HepG2 (cell line): Measurements from ENCODE around the gene ESYT1. TPM values are rescaled to one million over a fixed set of nuclear protein-coding genes. Genes with fewer than 3 reads are reported as not detected.

ENCODE experiments used
- ARHGAP35 ChIP-seq: sonication (generic); formaldehyde crosslinking; IDR thresholded peaks from 2 replicates; pipeline ENCODE4 v1.9.0; 2022; ENCODE audit warnings: mild to moderate bottlenecking, inconsistent platforms, moderate library complexity, missing genetic modification reagents, borderline replicate concordance
- CC2D1A ChIP-seq: sonication (generic); formaldehyde crosslinking; IDR thresholded peaks from 2 replicates; pipeline ENCODE4 v1.8.1; 2023; ENCODE audit warnings: mild to moderate bottlenecking, missing genetic modification reagents
- CHCHD3 ChIP-seq: sonication (generic); formaldehyde crosslinking; IDR thresholded peaks from 2 replicates; pipeline ENCODE4 v1.8.0; 2022; ENCODE audit warnings: mild to moderate bottlenecking, missing genetic modification reagents, moderate library complexity
- GABPA ChIP-seq, 2 experiments: IDR thresholded peaks; 2 replicates each; pipeline ENCODE4 v1.6.1; 2011 to 2016; ENCODE audit warnings: low read depth in 2 of 2, low read length in 1 of 2, missing biosample characterization in 1 of 2, missing genetic modification characterization in 1 of 2
- GLI4 ChIP-seq: sonication (generic); formaldehyde crosslinking; IDR thresholded peaks from 2 replicates; pipeline ENCODE4 v1.5.1; 2020; ENCODE audit warnings: missing genetic modification reagents, mild to moderate bottlenecking, moderate library complexity, borderline replicate concordance
- HMGA1 ChIP-seq: sonication (generic); formaldehyde crosslinking; conservative IDR thresholded peaks from 2 replicates; pipeline ENCODE4 v1.4.0; 2020; ENCODE audit warnings: missing genetic modification reagents
- JDP2 ChIP-seq: sonication (generic); formaldehyde crosslinking; IDR thresholded peaks from 2 replicates; pipeline ENCODE4 v1.8.1; 2022; ENCODE audit warnings: missing genetic modification reagents, borderline replicate concordance
- MIER3 ChIP-seq: IDR thresholded peaks from 2 replicates; pipeline ENCODE4 v1.6.1; 2016; ENCODE audit warnings: missing compliant biosample characterization, borderline replicate concordance
- PHF20 ChIP-seq: sonication (generic); formaldehyde crosslinking; IDR thresholded peaks from 2 replicates; pipeline ENCODE4 v1.5.0; 2020; ENCODE audit warnings: mild to moderate bottlenecking, missing genetic modification reagents
- RBFOX2 ChIP-seq: fragments of 200-400 bp; formaldehyde crosslinking; IDR thresholded peaks from 2 replicates; pipeline ENCODE4 v1.6.1; 2017; ENCODE audit warnings: low read depth, mild to moderate bottlenecking, low read length
- RFX5 ChIP-seq: IDR thresholded peaks from 2 replicates; pipeline ENCODE4 v1.6.1; 2011; ENCODE audit warnings: low read depth, low read length, improper control_type of control experiment
- ZNF354B ChIP-seq: sonication (generic); formaldehyde crosslinking; IDR thresholded peaks from 2 replicates; pipeline ENCODE4 v1.8.0; 2022; ENCODE audit warnings: mild to moderate bottlenecking, missing genetic modification reagents
- ZNF383 ChIP-seq: sonication (generic); formaldehyde crosslinking; IDR thresholded peaks from 2 replicates; pipeline ENCODE4 v1.4.0; 2020; ENCODE audit warnings: missing genetic modification reagents, mild to moderate bottlenecking, borderline replicate concordance
- ZNF577 ChIP-seq: sonication (generic); formaldehyde crosslinking; IDR thresholded peaks from 2 replicates; pipeline ENCODE4 v1.4.0; 2020; ENCODE audit warnings: mild to moderate bottlenecking, low read depth, missing genetic modification reagents, borderline replicate concordance
- ZNF674 ChIP-seq: sonication (generic); formaldehyde crosslinking; IDR thresholded peaks from 2 replicates; pipeline ENCODE4 v1.5.0; 2020; ENCODE audit warnings: low read depth, mild to moderate bottlenecking, missing genetic modification reagents
- polyA plus RNA-seq, 8 experiments: library from polyadenylated mRNA; depleted of rRNA in 3 of 8; stranded (reverse) in 7 of 8; unstranded in 1 of 8; fragments of >200 nt; fragmentation: Illumina TruSeq in 4 of 8; extraction: Trizol in 4 of 8; gene quantifications; 2 replicates each; pipeline versions ENCODE4 v1.2.1 to v1.2.3, GENCODE V29; 2011 to 2016; ENCODE audit warnings: low read depth in 4 of 8, missing spikeins in 1 of 8, mixed read lengths in 1 of 8; ENCODE audit not compliant: insufficient read depth in 1 of 8
- total RNA-seq, 5 experiments: library from RNA; depleted of rRNA; stranded (reverse); fragments of >200 nt; fragmentation: Illumina TruSeq; extraction: Trizol; gene quantifications; 2 replicates each; pipeline ENCODE4 v1.2.3, GENCODE V29; 2016; ENCODE audit warnings: low read depth in 1 of 5
- TF ChIP-seq, protein P1 (sequence below): sonication (generic); formaldehyde crosslinking; IDR thresholded peaks from 2 replicates; pipeline ENCODE4 v1.8.1; 2023; ENCODE audit warnings: mild to moderate bottlenecking, inconsistent platforms, moderate library complexity, missing genetic modification reagents, borderline replicate concordance
- TF ChIP-seq, protein P2 (sequence below): sonication (generic); formaldehyde crosslinking; IDR thresholded peaks from 2 replicates; pipeline ENCODE4 v1.4.0; 2020; ENCODE audit warnings: missing genetic modification reagents
- TF ChIP-seq, protein P3 (sequence below): sonication (generic); formaldehyde crosslinking; IDR thresholded peaks from 2 replicates; pipeline ENCODE4 v1.4.0; 2020; ENCODE audit warnings: missing genetic modification reagents
- TF ChIP-seq, protein P4 (sequence below): sonication (generic); formaldehyde crosslinking; IDR thresholded peaks from 2 replicates; pipeline ENCODE4 v1.4.0; 2020; ENCODE audit warnings: missing genetic modification reagents

Gene ESYT1
- total and polyA plus RNA-seq, 2 of the 13 experiments (the other 11 are each of a cell fraction or from before 2014, with no cell fraction given) = 66.9 to 71.0 TPM

DNA sequence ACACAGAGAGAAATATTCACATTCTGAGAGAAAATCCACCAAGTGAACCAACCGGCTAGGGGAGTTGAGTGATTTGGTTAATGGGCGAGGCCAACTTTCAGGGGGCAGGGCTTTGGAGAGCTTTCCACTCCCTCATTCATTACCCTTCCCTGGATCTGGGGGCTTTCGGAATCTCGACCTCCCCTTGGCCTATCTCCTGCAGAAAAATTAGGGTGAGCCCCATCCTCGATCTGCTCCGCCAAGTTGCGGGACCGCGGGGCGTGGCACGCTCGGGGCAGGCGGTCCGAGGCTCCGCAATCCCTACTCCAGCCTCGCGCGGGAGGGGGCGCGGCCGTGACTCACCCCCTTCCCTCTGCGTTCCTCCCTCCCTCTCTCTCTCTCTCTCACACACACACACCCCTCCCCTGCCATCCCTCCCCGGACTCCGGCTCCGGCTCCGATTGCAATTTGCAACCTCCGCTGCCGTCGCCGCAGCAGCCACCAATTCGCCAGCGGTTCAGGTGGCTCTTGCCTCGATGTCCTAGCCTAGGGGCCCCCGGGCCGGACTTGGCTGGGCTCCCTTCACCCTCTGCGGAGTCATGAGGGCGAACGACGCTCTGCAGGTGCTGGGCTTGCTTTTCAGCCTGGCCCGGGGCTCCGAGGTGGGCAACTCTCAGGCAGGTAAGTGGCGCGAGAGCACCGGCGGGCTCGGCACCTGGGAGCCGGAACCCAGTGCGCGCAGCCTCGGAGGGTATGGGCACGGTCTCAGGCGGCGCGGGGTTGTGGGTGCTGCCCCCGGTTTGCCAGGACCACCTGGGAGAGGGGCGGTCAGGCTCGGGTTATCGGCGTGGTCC is 48.1 kb upstream of the ESYT1 start, which contains the start of gene ERBB3 (continued):
- TF ChIP-seq, protein P1, sequence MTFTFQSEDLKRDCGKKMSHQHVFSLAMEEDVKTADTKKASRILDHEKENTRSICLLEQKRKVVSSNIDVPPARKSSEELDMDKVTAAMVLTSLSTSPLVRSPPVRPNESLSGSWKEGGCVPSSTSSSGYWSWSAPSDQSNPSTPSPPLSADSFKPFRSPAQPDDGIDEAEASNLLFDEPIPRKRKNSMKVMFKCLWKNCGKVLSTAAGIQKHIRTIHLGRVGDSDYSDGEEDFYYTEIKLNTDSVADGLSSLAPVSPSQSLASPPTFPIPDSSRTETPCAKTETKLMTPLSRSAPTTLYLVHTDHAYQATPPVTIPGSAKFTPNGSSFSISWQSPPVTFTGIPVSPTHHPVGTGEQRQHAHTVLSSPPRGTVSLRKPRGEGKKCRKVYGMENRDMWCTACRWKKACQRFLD (CRISPR knock-in tag) = no peak; the same call in 1 of the 2 replicates
- no peak for TF ChIP-seq RFX5
- no peak for TF ChIP-seq ZNF577
- peak; percentile 75 for TF ChIP-seq CHCHD3 (CRISPR knock-in tag)
- TF ChIP-seq ZNF354B (CRISPR knock-in tag) = peak; percentile 51
- TF ChIP-seq MIER3 (CRISPR knock-in tag) = peak; percentile 18; the same call in 1 of the 2 replicates
- TF ChIP-seq ZNF674 (CRISPR knock-in tag) = no peak
- no peak for TF ChIP-seq HMGA1 (CRISPR knock-in tag)
- TF ChIP-seq GLI4 (CRISPR knock-in tag) = 0 out of 2 replicates have a peak, but pooled peaks have one; percentile 41
- TF ChIP-seq, protein P2, sequence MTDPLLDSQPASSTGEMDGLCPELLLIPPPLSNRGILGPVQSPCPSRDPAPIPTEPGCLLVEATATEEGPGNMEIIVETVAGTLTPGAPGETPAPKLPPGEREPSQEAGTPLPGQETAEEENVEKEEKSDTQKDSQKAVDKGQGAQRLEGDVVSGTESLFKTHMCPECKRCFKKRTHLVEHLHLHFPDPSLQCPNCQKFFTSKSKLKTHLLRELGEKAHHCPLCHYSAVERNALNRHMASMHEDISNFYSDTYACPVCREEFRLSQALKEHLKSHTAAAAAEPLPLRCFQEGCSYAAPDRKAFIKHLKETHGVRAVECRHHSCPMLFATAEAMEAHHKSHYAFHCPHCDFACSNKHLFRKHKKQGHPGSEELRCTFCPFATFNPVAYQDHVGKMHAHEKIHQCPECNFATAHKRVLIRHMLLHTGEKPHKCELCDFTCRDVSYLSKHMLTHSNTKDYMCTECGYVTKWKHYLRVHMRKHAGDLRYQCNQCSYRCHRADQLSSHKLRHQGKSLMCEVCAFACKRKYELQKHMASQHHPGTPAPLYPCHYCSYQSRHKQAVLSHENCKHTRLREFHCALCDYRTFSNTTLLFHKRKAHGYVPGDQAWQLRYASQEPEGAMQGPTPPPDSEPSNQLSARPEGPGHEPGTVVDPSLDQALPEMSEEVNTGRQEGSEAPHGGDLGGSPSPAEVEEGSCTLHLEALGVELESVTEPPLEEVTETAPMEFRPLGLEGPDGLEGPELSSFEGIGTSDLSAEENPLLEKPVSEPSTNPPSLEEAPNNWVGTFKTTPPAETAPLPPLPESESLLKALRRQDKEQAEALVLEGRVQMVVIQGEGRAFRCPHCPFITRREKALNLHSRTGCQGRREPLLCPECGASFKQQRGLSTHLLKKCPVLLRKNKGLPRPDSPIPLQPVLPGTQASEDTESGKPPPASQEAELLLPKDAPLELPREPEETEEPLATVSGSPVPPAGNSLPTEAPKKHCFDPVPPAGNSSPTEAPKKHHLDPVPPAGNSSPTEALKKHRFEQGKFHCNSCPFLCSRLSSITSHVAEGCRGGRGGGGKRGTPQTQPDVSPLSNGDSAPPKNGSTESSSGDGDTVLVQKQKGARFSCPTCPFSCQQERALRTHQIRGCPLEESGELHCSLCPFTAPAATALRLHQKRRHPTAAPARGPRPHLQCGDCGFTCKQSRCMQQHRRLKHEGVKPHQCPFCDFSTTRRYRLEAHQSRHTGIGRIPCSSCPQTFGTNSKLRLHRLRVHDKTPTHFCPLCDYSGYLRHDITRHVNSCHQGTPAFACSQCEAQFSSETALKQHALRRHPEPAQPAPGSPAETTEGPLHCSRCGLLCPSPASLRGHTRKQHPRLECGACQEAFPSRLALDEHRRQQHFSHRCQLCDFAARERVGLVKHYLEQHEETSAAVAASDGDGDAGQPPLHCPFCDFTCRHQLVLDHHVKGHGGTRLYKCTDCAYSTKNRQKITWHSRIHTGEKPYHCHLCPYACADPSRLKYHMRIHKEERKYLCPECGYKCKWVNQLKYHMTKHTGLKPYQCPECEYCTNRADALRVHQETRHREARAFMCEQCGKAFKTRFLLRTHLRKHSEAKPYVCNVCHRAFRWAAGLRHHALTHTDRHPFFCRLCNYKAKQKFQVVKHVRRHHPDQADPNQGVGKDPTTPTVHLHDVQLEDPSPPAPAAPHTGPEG (CRISPR knock-in tag) = no peak
- peak; percentile 42 for TF ChIP-seq ARHGAP35 (CRISPR knock-in tag)
- TF ChIP-seq PHF20 (CRISPR knock-in tag) = no peak; the same call in 1 of the 2 replicates
- TF ChIP-seq JDP2 (CRISPR knock-in tag) = peak; percentile 21; the same call in 1 of the 2 replicates
- no peak; the same call in 1 of the 2 replicates for TF ChIP-seq CC2D1A
- TF ChIP-seq, protein P3, sequence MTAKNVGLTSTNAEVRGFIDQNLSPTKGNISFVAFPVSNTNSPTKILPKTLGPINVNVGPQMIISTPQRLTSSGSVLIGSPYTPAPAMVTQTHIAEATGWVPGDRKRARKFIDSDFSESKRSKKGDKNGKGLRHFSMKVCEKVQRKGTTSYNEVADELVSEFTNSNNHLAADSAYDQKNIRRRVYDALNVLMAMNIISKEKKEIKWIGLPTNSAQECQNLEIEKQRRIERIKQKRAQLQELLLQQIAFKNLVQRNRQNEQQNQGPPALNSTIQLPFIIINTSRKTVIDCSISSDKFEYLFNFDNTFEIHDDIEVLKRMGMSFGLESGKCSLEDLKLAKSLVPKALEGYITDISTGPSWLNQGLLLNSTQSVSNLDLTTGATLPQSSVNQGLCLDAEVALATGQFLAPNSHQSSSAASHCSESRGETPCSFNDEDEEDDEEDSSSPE (CRISPR knock-in tag) = no peak
- TF ChIP-seq GABPA (IDR thresholded peaks at IDR 0.05; ENCODE audit: low read depth, low read length) = no peak
- TF ChIP-seq GABPA (CRISPR knock-in tag; IDR thresholded peaks at IDR 0.05; ENCODE audit: low read depth) = no peak
- peak; percentile 98 for TF ChIP-seq RBFOX2
- TF ChIP-seq, protein P4, sequence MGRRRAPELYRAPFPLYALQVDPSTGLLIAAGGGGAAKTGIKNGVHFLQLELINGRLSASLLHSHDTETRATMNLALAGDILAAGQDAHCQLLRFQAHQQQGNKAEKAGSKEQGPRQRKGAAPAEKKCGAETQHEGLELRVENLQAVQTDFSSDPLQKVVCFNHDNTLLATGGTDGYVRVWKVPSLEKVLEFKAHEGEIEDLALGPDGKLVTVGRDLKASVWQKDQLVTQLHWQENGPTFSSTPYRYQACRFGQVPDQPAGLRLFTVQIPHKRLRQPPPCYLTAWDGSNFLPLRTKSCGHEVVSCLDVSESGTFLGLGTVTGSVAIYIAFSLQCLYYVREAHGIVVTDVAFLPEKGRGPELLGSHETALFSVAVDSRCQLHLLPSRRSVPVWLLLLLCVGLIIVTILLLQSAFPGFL (CRISPR knock-in tag) = no peak
- no peak for TF ChIP-seq ZNF383 (CRISPR knock-in tag)
